Loucy (cell line): ENCODE data around the gene LVRN.

Experiments used
- H2AFZ ChIP-seq: fragments of 200-600 bp; sonication (generic); 2 replicates; pipeline ENCODE4 v1.6.0; 2016; ENCODE audit warnings: antibody characterized with exemption, mild to moderate bottlenecking, low read length, moderate library complexity
- H3F3A ChIP-seq: fragments of 200-600 bp; 2 replicates; pipeline ENCODE4 v1.6.0; 2016; ENCODE audit warnings: antibody characterized with exemption, low read depth, mild to moderate bottlenecking
- H3K27me3 ChIP-seq: fragments of 200-600 bp; sonication (generic); 2 replicates; pipeline ENCODE4 v1.6.1; 2014; ENCODE audit warnings: low read length, mild to moderate bottlenecking; ENCODE audit not compliant: insufficient read depth, poor library complexity, severe bottlenecking
- H3K36me3 ChIP-seq: fragments of 200-600 bp; sonication (generic); 2 replicates; pipeline ENCODE4 v1.6.1; 2016; ENCODE audit warnings: low read length; ENCODE audit not compliant: insufficient read depth
- H3K4me1 ChIP-seq: fragments of 200-600 bp; sonication (generic); 2 replicates; pipeline ENCODE4 v1.5.1; 2014; ENCODE audit warnings: low read length, mild to moderate bottlenecking; ENCODE audit not compliant: insufficient read depth, poor library complexity, severe bottlenecking
- H3K4me2 ChIP-seq: fragments of 200-600 bp; sonication (generic); 2 replicates; pipeline ENCODE4 v1.6.0; 2014; ENCODE audit warnings: antibody characterized with exemption, low read length, low read depth, mild to moderate bottlenecking; ENCODE audit not compliant: poor library complexity, severe bottlenecking
- H3K4me3 ChIP-seq: fragments of 200-600 bp; sonication (generic); 2 replicates; pipeline ENCODE4 v1.5.1; 2014; ENCODE audit warnings: low read length, mild to moderate bottlenecking, mixed read lengths; ENCODE audit not compliant: poor library complexity, severe bottlenecking
- H3K79me2 ChIP-seq: fragments of 200-600 bp; sonication (generic); 2 replicates; pipeline ENCODE4 v1.6.1; 2014; ENCODE audit warnings: low read length; ENCODE audit not compliant: insufficient read depth
- H3K9ac ChIP-seq: fragments of 200-600 bp; sonication (generic); 2 replicates; pipeline ENCODE4 v1.6.0; 2014; ENCODE audit warnings: mild to moderate bottlenecking, low read depth, low read length, moderate library complexity; ENCODE audit not compliant: poor library complexity, severe bottlenecking
- H3K9me2 ChIP-seq: fragments of 200-600 bp; sonication (generic); replicated peaks from 2 replicates; pipeline ENCODE4 v1.6.1; 2016; ENCODE audit warnings: low read depth, low read length, mixed read lengths
- H3K9me3 ChIP-seq: fragments of 200-600 bp; sonication (generic); 2 replicates; pipeline ENCODE4 v1.6.1; 2014; ENCODE audit warnings: mild to moderate bottlenecking, antibody characterized with exemption, low read length, low read depth; ENCODE audit not compliant: insufficient read depth
- H4K20me1 ChIP-seq: fragments of 200-600 bp; sonication (generic); 2 replicates; pipeline ENCODE4 v1.6.0; 2014; ENCODE audit warnings: antibody characterized with exemption, low read length, mild to moderate bottlenecking; ENCODE audit not compliant: insufficient read depth, poor library complexity, severe bottlenecking
- CTCF ChIP-seq: fragments of 200-600 bp; sonication (generic); conservative IDR thresholded peaks from 2 replicates; pipeline ENCODE4 v1.5.1; 2014; ENCODE audit warnings: mild to moderate bottlenecking, antibody characterized with exemption, low read length
- EZH2phosphoT487 ChIP-seq: fragments of 200-600 bp; IDR thresholded peaks from 2 replicates; pipeline ENCODE4 v1.6.1; 2018; ENCODE audit warnings: antibody characterized with exemption, mild to moderate bottlenecking, moderate library complexity, borderline replicate concordance

Gene LVRN

GRCh38 chr5:116032094-116032517, 69.8 kb downstream of the LVRN start, which contains the start of gene ARL14EPL:
Gene ARL14EPL (plus strand): TSS chr5:116032472. CDS start chr5:116051466, 18,994 bp downstream.
- H3K36me3 ChIP-seq: no peaks in the 10 kb centered on the region
- H3K9me2 ChIP-seq: no peaks in the 10 kb centered on the region
- H3K9ac ChIP-seq: no peak within 1 kb of the TSS
- H3F3A ChIP-seq: no peaks in the 10 kb centered on the region
- H3K4me3 ChIP-seq: no peak within 1 kb of the TSS
- no peak within 1 kb of the TSS for H2AFZ ChIP-seq
- no peaks in the 10 kb centered on the region for H3K79me2 ChIP-seq
- H4K20me1 ChIP-seq: no peaks in the 10 kb centered on the region
- no peaks in the 10 kb centered on the region for H3K9me3 ChIP-seq
- peaks cover 34% of the 10 kb centered on the region for H3K4me1 ChIP-seq
- TF ChIP-seq CTCF: peak; percentile 41; the same call in 1 of the 2 replicates
- no peak for TF ChIP-seq EZH2phosphoT487
- H3K4me2 ChIP-seq: peak within 1 kb of the TSS; percentile 27
- no peaks in the 10 kb centered on the region for H3K27me3 ChIP-seq

- Histone ChIP-seq H3F3A (no peaks in the 10 kb centered on the region), H3K4me1 (peaks cover 43% of the 10 kb centered on the region), H3K4me2 (peak overlapping the region; percentile 27), H4K20me1 (no peaks in the 10 kb centered on the region), H3K4me3 (no peak overlapping the region), H3K9me3 (no peaks in the 10 kb centered on the region), H3K27me3 (no peaks in the 10 kb centered on the region), H3K36me3 (no peaks in the 10 kb centered on the region), H2AFZ (no peak overlapping the region), H3K79me2 (no peaks in the 10 kb centered on the region), H3K9me2 (no peaks in the 10 kb centered on the region), H3K9ac (no peak overlapping the region)
- TF ChIP-seq CTCF (no peak), EZH2phosphoT487 (no peak)
These were observed 70.7 kb downstream of the LVRN start for GRCh38 chr5:116032991-116033390.

GRCh38 chr5:116035123-116035522, 72.8 kb downstream of the LVRN start:
- Histone ChIP-seq H3K79me2 (no peaks in the 10 kb centered on the region), H3K9me3 (no peaks in the 10 kb centered on the region), H3K9me2 (no peaks in the 10 kb centered on the region), H3K4me2 (no peak overlapping the region), H3K36me3 (no peaks in the 10 kb centered on the region), H3F3A (no peaks in the 10 kb centered on the region), H3K27me3 (no peaks in the 10 kb centered on the region), H3K4me1 (peaks cover 58% of the 10 kb centered on the region), H3K4me3 (no peak overlapping the region), H4K20me1 (no peaks in the 10 kb centered on the region), H3K9ac (no peak overlapping the region), H2AFZ (peak overlapping the region; percentile 65; the same call in 1 of the 2 replicates)
- no peak for TF ChIP-seq CTCF
- no peak for TF ChIP-seq EZH2phosphoT487
